HUES48 (cell line): ENCODE data around the gene SMIM26.

Source experiments
- H3K27ac ChIP-seq: one replicate; pipeline ENCODE4 v1.7.0; 2013; ENCODE audit warnings: low read depth, low read length, inconsistent platforms
- H3K27me3 ChIP-seq: 2 replicates; pipeline ENCODE4 v1.6.1; 2013; ENCODE audit warnings: mild to moderate bottlenecking, low read length; ENCODE audit not compliant: control insufficient read depth, insufficient read depth
- H3K36me3 ChIP-seq: 2 replicates; pipeline ENCODE4 v1.6.1; 2013; ENCODE audit warnings: low read length; ENCODE audit not compliant: control insufficient read depth, insufficient read depth
- H3K4me1 ChIP-seq: 2 replicates; pipeline ENCODE4 v1.6.1; 2013; ENCODE audit warnings: mild to moderate bottlenecking, low read length; ENCODE audit not compliant: control insufficient read depth, insufficient read depth
- H3K4me3 ChIP-seq: 2 replicates; pipeline ENCODE4 v1.5.1; 2013; ENCODE audit warnings: mild to moderate bottlenecking, low read depth, low read length
- H3K9ac ChIP-seq: 2 replicates; pipeline ENCODE4 v1.6.1; 2013; ENCODE audit warnings: mild to moderate bottlenecking, low read depth, low read length, moderate library complexity
- H3K9me3 ChIP-seq: 2 replicates; pipeline ENCODE4 v1.6.1; 2013; ENCODE audit warnings: low read length; ENCODE audit not compliant: control insufficient read depth, insufficient read depth

The SMIM26 gene

DNA sequence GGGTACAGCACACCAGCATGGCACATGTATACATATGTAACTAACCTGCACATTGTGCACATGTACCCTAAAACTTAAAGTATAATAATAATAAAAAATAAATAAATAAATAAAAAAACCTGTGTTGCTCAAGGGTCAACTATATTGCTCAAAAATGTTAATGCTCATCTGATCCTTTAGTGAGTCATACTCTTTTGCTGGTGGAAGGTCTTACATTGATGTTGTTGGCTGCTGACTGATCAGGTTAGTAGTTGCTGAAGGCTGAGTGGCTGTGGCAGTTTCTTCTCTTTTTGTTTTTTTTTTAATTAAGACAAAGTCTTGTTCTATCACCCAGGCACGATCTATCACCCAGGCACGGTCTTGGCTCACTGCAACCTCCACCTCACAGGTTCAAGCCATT is 29.6 kb upstream of the SMIM26 start:
- H3K27ac ChIP-seq, result no peak overlapping the region
- peaks cover 69% of the 10 kb centered on the region for H3K36me3 ChIP-seq
- no peak overlapping the region for H3K9ac ChIP-seq
- no peak overlapping the region for H3K4me3 ChIP-seq
- no peaks in the 10 kb centered on the region for H3K27me3 ChIP-seq
- no peaks in the 10 kb centered on the region for H3K9me3 ChIP-seq
- no peaks in the 10 kb centered on the region for H3K4me1 ChIP-seq

DNA sequence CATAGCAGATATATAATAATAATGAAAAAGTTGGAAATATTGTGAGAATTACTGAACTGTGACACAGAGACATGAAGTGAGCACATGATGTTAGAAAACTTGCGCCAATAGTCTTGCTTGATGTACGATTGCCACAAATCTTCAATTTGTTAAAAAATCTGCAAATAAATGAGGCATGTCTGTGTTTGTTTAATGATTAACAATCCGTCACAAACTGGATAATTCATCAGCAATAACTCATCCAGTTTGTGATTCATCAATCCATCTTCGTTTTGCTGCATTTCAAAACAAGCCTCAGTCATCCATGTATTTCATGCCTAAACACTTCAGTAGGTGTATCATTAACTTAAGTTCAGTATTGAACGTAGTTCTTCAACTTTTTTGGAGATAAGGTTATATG is 25.5 kb upstream of the SMIM26 start:
- Histone ChIP-seq H3K27ac (no peak overlapping the region), H3K4me1 (no peaks in the 10 kb centered on the region), H3K27me3 (no peaks in the 10 kb centered on the region), H3K4me3 (no peak overlapping the region), H3K9me3 (no peaks in the 10 kb centered on the region), H3K9ac (no peak overlapping the region), H3K36me3 (peaks cover 72% of the 10 kb centered on the region)

DNA sequence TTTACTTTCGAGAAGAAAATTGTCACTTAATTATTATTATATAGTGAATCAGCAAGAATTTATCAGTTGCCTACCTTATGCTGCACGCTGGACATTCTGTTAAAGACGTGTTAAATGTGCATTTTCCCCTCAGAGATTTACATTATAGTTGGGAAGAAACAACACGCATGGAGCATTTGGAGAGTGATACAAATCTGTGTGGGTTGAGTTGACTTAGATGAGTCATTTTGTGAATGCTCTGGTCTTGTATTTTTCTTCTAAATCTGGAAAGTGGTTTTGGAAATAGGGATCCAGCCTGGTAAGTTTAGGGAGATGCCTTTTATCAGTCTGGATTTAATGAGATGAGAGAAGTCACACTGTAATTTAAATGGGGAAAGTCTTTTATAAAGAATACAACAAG is 24.0 kb upstream of the SMIM26 start:
- no peaks in the 10 kb centered on the region for H3K27me3 ChIP-seq
- no peaks in the 10 kb centered on the region for H3K9me3 ChIP-seq
- H3K36me3 ChIP-seq, result peaks cover 78% of the 10 kb centered on the region
- no peaks in the 10 kb centered on the region for H3K4me1 ChIP-seq
- no peak overlapping the region for H3K9ac ChIP-seq
- H3K4me3 ChIP-seq, result no peak overlapping the region
- H3K27ac ChIP-seq, result no peak overlapping the region

DNA sequence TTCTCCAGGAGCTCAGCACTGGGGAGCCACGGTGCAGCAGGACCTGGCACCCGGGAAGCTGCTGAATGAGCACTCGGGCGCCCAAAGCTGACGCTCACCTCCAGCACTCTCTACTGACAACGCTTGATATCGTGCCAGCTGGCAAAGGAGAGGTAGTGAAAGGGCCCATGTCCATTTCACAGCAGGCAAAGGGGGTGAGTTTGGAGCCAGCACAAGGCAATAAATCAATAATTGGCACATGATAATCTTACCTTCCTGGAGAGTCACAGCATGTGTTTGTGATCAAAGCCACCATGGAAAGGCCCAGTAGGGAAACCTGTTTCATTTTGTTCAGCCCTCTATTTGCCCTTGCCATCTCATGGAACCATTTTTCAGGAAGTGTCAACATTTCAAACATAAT is 23.3 kb upstream of the SMIM26 start:
- no peak overlapping the region for H3K27ac ChIP-seq
- no peak overlapping the region for H3K4me3 ChIP-seq
- peaks cover 81% of the 10 kb centered on the region for H3K36me3 ChIP-seq
- no peak overlapping the region for H3K9ac ChIP-seq
- no peaks in the 10 kb centered on the region for H3K27me3 ChIP-seq
- H3K9me3 ChIP-seq, result no peaks in the 10 kb centered on the region
- H3K4me1 ChIP-seq, result no peaks in the 10 kb centered on the region

DNA sequence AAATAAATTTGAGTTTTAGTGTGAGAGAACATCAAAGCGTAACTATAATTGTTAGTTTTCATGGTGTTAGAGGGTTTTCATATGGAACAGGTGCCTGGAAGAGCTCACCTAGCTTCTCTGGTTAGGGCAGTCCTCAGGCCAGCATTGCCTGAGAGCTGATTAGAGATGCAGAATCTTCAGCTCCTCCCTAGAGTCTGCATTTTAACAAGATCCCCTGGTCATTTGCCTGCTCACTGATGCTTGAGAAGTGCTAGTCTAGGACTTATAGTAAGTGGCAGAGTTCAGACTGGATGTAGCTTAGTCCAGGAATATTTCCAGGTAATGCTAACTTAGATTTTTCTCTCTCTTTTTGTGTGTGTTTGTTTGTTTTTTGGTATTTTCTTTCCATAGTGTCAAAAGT is 21.7 kb upstream of the SMIM26 start:
- Histone ChIP-seq H3K4me1 (no peaks in the 10 kb centered on the region), H3K9me3 (no peaks in the 10 kb centered on the region), H3K9ac (no peak overlapping the region), H3K36me3 (peaks cover 88% of the 10 kb centered on the region), H3K27ac (no peak overlapping the region), H3K27me3 (no peaks in the 10 kb centered on the region), H3K4me3 (no peak overlapping the region)

DNA sequence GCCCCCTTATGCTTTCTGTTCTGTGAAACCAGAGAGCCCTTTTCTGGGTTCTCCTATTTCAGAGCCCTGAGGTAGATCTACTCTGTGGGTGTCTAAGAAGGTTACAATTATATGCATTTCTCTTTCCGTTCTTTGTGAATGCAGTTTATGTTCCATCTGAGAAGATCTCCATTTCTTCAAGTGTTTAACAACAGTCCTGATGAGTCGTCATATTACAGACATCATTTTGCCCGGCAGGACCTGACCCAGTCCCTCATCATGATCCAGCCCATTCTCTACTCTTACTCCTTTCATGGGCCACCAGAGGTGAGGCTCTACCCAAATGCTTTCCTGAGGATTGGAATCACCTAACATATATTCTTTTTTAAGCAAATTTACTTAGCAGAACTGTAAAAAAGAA is 18.8 kb upstream of the SMIM26 start:
- Histone ChIP-seq H3K36me3 (peaks cover 90% of the 10 kb centered on the region), H3K4me1 (no peaks in the 10 kb centered on the region), H3K27ac (no peak overlapping the region), H3K9me3 (no peaks in the 10 kb centered on the region), H3K4me3 (no peak overlapping the region), H3K9ac (no peak overlapping the region), H3K27me3 (no peaks in the 10 kb centered on the region)

DNA sequence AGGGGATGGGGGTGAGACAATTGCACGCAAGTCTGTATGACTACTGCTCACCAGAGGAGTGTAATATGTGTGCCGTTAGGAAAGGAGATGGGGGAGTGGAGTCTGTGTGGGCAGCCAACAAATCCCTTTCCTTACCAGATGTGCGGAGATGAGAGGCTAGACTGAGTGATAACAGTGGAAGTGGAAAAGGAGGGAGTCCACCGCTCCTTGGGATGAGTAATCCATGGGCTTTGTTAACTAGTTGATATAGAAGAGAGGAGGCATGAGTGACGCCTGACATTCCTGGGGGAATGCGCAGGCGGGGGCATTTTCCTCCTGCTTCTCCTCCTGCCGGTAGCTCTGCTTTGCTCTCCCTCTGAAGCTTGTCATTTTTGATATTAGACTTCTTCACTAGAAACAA is 13.5 kb upstream of the SMIM26 start:
- Histone ChIP-seq H3K9me3 (no peaks in the 10 kb centered on the region), H3K4me3 (no peak overlapping the region), H3K27ac (no peak overlapping the region), H3K4me1 (no peaks in the 10 kb centered on the region), H3K27me3 (no peaks in the 10 kb centered on the region), H3K9ac (no peak overlapping the region), H3K36me3 (peaks cover 82% of the 10 kb centered on the region)

DNA sequence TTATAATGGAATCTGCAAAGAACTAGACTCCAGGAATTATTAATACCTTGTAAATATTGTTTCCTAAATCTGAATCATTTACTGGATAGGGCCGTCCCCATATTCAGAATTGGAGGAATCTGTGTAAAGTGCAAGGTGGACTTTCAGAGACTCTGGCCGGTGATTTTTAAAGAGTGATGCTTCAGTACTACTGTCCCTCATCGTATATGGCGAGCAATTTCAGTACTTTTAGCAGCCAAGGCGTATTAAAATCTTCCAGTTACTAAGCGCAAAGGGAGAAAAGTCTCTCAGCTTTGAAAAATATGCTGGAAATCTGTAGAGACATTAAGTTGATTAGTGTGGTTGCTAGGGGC is 483 bp downstream of the SMIM26 start:
- peaks cover 14% of the 10 kb centered on the region for H3K36me3 ChIP-seq
- H3K9me3 ChIP-seq, result no peaks in the 10 kb centered on the region
- H3K4me1 ChIP-seq, result no peaks in the 10 kb centered on the region; the same call in 1 of the 2 replicates
- H3K4me3 ChIP-seq, result peak overlapping the region; percentile 91
- H3K27me3 ChIP-seq, result no peaks in the 10 kb centered on the region
- peak overlapping the region; percentile 65 for H3K27ac ChIP-seq
- H3K9ac ChIP-seq, result peak overlapping the region; percentile 88

DNA sequence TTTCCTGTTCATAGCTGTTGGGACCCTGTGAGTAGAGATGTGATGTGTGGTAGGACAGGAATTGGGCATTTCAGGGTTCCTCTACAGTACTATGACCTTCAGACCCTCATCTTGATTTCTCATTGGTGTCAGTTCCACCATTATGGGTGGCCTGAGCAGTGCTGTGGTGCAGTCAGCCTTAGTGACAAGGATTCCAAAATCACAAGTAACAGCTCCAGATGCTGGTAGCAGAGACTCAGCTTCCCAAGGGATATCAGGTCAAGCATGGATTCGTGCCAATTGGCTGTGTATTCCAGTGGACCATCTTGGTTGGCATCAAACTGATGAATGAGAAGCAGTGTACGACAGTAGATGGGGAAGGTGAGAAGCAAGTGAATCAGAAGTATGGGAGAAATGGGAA is 3.8 kb downstream of the SMIM26 start:
- H3K4me1 ChIP-seq, result no peaks in the 10 kb centered on the region; the same call in 1 of the 2 replicates
- no peaks in the 10 kb centered on the region for H3K27me3 ChIP-seq
- peaks cover 14% of the 10 kb centered on the region for H3K36me3 ChIP-seq
- H3K9me3 ChIP-seq, result no peaks in the 10 kb centered on the region
- no peak overlapping the region for H3K4me3 ChIP-seq
- H3K27ac ChIP-seq, result no peak overlapping the region
- H3K9ac ChIP-seq, result no peak overlapping the region

DNA sequence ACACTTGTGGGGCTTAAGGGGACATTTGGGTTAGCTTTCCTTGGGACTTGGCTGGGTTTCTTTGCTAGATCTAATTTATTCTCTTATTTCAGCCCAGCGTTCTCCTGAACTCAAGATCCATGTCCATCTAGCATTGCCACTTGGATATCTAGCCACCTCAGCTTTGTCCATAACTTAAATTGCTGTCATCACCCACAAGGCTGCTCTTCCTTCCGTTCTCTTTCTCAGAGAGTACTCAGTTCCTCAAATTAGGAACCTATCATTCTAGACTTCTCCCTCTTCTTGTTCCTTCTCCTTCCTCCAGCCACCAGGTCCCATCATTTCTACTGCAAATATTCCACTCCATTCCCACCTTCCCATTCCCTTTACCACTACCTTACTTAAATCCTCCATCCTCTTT is 4.3 kb downstream of the SMIM26 start:
- H3K9me3 ChIP-seq, result no peaks in the 10 kb centered on the region
- no peak overlapping the region for H3K4me3 ChIP-seq
- no peaks in the 10 kb centered on the region; the same call in 1 of the 2 replicates for H3K4me1 ChIP-seq
- no peak overlapping the region for H3K27ac ChIP-seq
- H3K36me3 ChIP-seq, result peaks cover 14% of the 10 kb centered on the region
- H3K9ac ChIP-seq, result no peak overlapping the region
- H3K27me3 ChIP-seq, result no peaks in the 10 kb centered on the region

DNA sequence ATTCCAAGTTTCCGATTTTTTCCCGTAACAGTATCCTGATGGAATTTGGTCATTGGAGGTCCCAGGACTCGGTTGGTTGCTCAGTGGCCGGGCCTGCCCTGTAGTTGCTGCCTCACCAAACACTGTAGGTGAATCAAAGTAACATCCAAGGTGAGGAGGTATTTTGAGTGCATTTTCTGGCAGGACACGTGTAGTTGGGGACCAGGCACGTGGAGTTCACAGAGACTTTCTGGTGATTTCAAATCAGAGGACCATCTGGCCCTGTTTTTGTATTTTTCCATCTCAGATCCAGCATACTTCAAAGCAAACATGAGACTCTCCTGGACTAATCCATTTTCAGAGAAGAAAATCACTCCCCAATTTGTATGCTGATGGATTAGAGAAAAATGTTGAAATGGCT is 10.7 kb downstream of the SMIM26 start:
- Histone ChIP-seq H3K27ac (no peak overlapping the region), H3K9ac (no peak overlapping the region), H3K4me3 (no peak overlapping the region), H3K36me3 (no peaks in the 10 kb centered on the region), H3K27me3 (no peaks in the 10 kb centered on the region), H3K9me3 (no peaks in the 10 kb centered on the region), H3K4me1 (no peaks in the 10 kb centered on the region)

DNA sequence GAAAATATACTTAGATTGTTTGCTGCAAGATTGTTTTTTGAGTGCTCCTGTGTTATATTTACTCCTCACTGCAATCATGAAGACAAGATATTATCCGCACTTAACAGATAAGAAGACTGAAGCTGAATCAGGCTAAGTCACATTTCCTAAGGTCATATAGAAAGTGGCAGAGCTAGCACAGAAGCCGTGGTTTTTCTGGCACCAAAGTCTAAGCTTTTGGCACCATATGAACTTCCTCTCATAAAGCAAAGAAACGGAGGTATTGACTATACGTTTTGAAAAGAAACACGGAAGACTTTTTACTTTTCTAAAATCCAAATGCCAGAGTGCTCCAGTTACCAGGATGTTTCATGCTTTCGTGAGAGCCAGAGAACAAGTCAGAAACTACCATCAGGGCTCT is 11.3 kb downstream of the SMIM26 start:
- Histone ChIP-seq H3K27me3 (no peaks in the 10 kb centered on the region), H3K36me3 (no peaks in the 10 kb centered on the region), H3K27ac (no peak overlapping the region), H3K4me1 (no peaks in the 10 kb centered on the region), H3K9ac (no peak overlapping the region), H3K9me3 (no peaks in the 10 kb centered on the region), H3K4me3 (no peak overlapping the region)
